HFF-Myc (cell line): Measurements from ENCODE around the gene PCMTD2.

ENCODE experiments used
- DNase-seq: peaks from one replicate; pipeline ENCODE4 v3.0.0-alpha.2; 2011; ENCODE audit warnings: low read depth; ENCODE audit errors: extremely low read depth
- H3K4me3 ChIP-seq: replicated peaks from 2 replicates; pipeline ENCODE4 v1.5.1; 2011; ENCODE audit warnings: low read depth, mild to moderate bottlenecking, control low read depth, low read length
- CTCF ChIP-seq: IDR thresholded peaks from 2 replicates; pipeline ENCODE4 v1.5.1; 2012; ENCODE audit warnings: mild to moderate bottlenecking, low read depth, low read length, control low read depth; ENCODE audit errors: missing control alignments

PCMTD2 gene

GRCh38 chr20:64217539-64218221 lies 37.9 kb upstream of the PCMTD2 start:
- DNase-seq = no peak
- no peak for TF ChIP-seq CTCF

DNA sequence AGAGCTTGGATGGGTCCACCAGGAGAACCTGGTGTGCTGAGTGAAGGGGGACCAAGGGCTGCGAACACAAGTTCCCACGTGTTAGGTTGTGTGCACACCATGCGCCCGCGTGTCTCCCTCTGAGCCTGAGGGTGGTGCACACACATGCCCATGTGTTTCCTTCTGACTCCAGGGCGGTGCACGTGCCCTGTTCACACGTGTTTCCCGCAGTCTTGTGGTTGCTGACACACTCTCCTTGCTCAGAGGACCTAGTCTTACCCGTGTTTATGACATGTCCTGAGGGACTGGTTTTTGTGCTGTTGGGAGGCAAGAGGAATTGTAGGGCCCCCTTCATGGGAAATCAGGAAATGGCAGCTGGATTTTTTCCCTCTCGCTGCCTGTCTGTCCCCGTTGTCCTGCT lies 36.3 kb upstream of the PCMTD2 start:
- no peak for DNase-seq
- no peak for TF ChIP-seq CTCF

More at GRCh38 chr20:64217539-64218221, 37.9 kb upstream of the PCMTD2 start:
- no peak overlapping the region for H3K4me3 ChIP-seq

DNA sequence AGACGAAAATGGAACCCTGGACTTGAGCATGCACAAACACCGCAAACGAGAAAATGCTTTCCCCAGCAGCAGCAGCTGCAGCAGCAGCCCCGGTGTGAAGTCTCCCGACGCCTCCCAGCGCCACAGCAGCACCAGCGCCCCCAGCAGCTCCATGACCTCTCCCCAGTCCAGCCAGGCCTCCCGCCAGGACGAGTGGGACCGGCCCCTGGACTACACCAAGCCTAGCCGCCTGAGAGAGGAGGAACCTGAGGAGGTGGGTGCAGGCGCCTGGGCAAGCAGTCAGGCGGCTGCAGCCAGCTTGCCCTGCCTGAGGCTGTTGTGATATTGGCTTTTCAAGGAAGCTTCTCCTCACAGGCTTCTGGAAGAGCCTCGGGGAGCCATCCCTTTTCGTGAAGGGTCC lies 35.8 kb upstream of the PCMTD2 start:
- no peak for TF ChIP-seq CTCF
- no peak overlapping the region for H3K4me3 ChIP-seq
- DNase-seq = no peak

More for the DNA sequence above, 36.3 kb upstream of the PCMTD2 start:
- H3K4me3 ChIP-seq = no peak overlapping the region

DNA sequence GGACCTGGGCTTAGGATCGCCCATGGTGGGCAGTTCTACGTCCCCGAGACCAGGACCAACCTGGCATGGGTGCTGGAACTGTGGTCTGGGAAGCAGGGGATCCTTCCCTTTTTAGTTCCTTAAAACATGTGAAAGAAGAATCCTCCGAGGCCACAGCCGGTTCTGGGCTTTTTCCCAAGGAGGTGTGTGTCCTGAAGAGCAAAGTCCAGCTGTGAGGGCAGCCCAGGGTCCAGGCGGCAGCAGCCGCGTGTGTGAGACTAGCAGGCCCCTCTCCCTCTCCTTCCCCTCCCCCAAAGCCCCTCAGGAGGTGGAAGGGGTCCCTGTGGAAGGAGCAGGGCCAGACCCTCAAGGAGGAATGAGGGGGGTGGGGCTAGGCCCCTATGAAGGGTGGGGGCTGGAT lies 35.1 kb upstream of the PCMTD2 start:
- TF ChIP-seq CTCF = no peak
- DNase-seq = no peak
- no peak overlapping the region for H3K4me3 ChIP-seq

DNA sequence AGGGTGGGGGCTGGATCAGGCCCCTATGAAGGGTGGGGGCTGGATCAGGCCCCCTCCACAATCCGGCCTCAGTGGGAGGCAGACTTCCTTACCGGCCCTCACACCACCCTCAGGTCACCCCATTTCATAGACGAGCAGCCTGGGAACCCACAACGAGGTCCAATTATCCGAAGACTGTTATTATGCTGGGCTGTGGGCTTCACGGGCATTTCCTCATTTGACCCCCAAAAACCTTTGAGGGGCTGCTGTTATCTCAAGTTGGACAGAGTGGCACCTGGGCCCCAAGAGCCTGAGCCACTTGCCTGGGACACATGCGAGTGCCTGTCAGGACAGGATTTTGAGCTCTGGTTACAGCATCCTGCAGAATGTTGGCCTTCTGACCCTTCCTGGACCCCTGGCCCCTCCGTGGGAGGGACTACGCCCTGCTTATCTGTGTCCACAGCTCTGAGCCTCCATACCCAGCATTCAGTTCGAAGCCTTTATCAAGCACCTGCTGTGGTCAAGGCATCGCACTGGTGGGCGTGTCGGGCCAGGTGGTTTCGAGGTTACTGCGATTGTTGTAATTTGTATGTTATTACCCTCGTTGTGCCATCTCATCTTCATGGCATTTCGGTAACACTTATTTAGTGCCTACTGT lies 34.5 kb upstream of the PCMTD2 start:
- TF ChIP-seq CTCF = no peak
- no peak for DNase-seq
- H3K4me3 ChIP-seq = no peak overlapping the region

GRCh38 chr20:64222291-64222735 lies 33.2 kb upstream of the PCMTD2 start:
- TF ChIP-seq CTCF = no peak
- no peak overlapping the region for H3K4me3 ChIP-seq
- DNase-seq = no peak
